NCI-H345 (cell line): Measurements from ENCODE around the gene MAPK8IP3.
A peak's percentile ranks its signal among the peaks of the same experiment; 100 is the strongest.

Experiments
- DNase-seq: peaks from one replicate; lab custom pipeline; 2025; lab: John Stamatoyannopoulos, UW

Gene MAPK8IP3, protein sequence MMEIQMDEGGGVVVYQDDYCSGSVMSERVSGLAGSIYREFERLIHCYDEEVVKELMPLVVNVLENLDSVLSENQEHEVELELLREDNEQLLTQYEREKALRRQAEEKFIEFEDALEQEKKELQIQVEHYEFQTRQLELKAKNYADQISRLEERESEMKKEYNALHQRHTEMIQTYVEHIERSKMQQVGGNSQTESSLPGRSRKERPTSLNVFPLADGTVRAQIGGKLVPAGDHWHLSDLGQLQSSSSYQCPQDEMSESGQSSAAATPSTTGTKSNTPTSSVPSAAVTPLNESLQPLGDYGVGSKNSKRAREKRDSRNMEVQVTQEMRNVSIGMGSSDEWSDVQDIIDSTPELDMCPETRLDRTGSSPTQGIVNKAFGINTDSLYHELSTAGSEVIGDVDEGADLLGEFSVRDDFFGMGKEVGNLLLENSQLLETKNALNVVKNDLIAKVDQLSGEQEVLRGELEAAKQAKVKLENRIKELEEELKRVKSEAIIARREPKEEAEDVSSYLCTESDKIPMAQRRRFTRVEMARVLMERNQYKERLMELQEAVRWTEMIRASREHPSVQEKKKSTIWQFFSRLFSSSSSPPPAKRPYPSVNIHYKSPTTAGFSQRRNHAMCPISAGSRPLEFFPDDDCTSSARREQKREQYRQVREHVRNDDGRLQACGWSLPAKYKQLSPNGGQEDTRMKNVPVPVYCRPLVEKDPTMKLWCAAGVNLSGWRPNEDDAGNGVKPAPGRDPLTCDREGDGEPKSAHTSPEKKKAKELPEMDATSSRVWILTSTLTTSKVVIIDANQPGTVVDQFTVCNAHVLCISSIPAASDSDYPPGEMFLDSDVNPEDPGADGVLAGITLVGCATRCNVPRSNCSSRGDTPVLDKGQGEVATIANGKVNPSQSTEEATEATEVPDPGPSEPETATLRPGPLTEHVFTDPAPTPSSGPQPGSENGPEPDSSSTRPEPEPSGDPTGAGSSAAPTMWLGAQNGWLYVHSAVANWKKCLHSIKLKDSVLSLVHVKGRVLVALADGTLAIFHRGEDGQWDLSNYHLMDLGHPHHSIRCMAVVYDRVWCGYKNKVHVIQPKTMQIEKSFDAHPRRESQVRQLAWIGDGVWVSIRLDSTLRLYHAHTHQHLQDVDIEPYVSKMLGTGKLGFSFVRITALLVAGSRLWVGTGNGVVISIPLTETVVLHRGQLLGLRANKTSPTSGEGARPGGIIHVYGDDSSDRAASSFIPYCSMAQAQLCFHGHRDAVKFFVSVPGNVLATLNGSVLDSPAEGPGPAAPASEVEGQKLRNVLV (N-terminal part only)

GRCh38 chr16:1705688-1706385, at the start of gene MAPK8IP3:
MAPK8IP3 (plus strand) TSS chr16:1706195; CDS start chr16:1706340, 145 bp downstream.
- DNase-seq: peak; percentile 94

DNA sequence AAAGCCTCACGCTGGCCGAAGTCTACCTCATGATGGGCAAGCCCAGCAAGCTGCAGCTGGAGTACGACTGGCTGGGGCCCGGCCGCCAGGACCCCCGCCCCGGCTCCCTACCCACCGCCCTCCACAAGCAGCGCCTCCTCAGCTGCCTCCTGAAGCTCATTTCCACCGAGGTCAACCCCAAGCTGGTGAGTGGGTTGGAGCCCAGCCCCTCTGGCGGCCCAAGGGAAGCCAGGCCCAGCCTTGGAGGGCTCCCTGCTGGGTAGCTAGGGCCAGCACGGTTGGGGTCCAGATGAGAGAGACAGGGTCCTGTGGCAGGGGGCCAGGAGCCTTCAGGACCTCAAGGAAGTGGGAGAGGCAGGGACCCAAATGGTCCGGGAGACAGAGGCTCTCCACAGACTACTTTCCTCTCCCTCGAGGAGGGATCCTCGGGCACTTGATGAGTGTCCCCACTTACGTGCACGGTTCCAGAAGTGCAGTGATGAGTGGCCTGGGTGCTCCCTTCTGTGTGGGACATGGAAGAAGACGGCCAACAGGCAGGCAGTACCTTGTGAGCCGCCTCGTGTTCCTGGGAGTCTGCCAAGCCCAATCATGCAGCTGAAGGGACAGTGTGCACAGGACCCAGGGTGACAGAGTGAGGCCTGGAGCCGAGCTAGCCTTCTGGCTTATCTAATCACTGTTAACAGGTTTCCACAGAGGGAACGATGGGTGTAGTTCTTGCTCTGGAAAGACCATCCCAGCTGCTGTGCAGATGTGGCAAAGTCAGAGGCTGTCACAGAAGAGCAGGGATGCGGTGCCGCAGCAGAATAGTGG, 49.0 kb upstream of the MAPK8IP3 start:
- DNase-seq: no peak

- no peak for DNase-seq
These were observed 48.2 kb upstream of the MAPK8IP3 start for GRCh38 chr16:1657841-1658240.

DNA sequence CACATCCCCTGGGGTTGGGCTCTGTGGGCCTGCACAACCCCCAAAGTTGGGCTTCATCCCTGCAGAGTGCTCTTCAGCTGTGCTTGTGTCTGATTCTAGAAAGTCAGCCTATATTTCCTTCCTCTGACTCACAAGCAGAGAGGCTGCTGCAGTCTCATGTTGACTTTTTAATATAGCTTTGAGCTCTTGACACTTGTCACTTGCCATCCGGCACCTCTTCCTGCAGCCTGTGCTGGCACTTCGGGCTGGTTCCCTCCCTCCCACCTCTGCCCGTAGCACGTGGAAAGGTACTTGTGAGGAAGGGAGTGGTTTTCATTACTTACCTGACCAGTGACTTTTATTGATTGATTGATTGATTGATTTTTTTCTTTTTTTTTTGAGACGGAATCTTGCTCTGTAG, 47.0 kb upstream of the MAPK8IP3 start:
- DNase-seq: no peak

DNA sequence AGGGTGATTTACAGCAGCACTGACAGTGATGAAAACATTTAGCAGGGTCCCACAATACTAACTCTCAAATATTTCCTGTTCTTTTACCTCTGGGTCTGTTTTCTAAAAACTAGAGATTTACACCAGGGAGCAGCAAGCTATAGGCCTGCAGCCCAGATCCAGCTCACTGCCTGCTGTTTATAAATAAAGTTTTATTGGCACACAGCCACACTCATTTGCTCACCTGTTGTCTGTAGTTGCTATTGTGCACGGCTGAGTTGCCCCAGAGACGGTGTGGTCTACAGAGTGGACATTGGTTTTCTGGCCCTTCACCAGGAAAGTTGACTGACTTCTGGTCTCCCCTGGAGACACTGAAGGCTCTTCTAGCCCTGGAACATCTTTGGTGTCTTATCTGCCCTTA, 44.2 kb upstream of the MAPK8IP3 start:
- DNase-seq: no peak

- DNase-seq: no peak
These were observed 43.5 kb upstream of the MAPK8IP3 start for GRCh38 chr16:1662543-1662942.

DNA sequence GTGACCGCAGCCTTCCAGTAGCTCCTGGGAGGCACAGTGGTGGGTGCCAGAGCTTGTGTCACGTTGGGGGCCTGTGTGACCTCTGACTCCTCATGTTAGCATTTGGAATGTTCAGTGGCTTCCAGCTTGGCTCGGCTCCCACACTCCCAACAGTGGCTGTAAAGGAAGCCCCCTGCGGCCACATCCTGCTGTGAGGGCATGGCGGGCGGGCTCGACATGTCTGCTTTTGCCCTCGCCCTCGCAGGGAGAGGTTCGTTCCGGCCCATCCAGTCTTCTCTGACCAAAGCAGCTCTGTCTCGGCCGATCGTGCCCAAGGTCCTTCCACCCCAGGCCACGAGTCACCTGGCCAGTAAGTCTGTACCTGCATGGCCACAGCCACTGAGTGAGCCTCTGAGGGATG, 40.2 kb upstream of the MAPK8IP3 start:
- no peak for DNase-seq

DNA sequence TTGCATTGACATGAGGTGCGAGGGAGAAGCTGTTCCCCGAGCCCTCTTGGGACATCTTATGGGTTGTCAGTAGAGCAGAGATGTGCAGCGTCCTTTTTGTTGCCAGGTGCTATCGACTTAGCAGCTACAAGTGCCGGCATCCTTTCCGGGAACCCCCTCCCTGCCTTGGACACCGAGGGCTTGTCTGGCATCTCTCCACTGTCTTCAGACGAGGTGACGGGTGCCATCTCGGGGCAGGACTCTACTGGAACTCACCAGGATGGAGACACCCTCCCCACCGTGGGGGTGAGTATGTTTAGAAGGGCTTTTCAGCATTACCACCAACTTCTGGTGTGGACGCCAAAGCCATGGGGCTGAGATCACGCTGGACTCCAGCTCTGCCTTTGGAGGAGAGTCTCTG, 39.7 kb upstream of the MAPK8IP3 start:
- DNase-seq: no peak

- DNase-seq: no peak
These were observed 38.7 kb upstream of the MAPK8IP3 start for GRCh38 chr16:1667271-1667670.

DNA sequence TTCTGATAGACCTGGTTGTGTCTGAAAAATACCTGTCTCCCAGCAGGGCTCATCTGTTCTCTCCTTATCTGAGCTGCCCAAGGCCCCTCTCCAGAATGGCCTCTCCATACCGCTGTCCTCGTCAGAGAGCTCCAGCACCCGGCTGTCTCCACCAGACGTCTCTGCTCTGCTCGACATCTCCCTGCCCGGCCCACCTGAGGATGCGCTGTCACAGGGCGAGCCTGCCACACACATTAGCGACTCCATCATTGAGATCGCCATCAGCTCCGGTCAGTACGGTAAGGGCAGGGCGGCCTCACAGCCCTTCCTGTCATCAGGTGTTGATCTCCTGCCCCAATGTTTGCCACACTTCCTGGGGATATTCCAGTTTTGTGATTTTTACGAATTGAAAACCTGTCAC, 38.1 kb upstream of the MAPK8IP3 start:
- no peak for DNase-seq

GRCh38 chr16:1668612-1669319, 37.2 kb upstream of the MAPK8IP3 start:
- DNase-seq: no peak

- no peak for DNase-seq
These were observed 36.3 kb upstream of the MAPK8IP3 start for GRCh38 chr16:1669698-1670097.

DNA sequence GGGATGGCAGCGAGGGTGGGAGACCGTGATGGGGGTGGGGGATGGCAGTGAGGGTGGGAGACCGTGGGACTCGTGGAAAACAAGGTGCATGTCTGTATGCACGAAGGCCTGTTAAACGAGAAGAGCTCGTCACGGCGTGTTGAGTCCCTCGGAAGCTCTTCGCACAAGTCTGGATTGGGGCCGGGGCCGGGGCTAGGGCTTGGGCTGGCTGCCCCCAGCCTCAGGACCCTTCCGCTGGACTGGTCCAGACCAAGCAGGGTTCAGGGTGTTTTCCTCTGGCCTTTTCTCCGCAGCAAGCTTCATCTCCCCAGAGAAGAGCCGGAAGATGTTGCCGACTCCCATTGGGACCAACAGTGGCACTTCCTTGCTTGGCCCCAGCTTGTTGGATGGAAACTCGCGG, 35.6 kb upstream of the MAPK8IP3 start:
- DNase-seq: no peak

- no peak for DNase-seq
These were observed 35.1 kb upstream of the MAPK8IP3 start for GRCh38 chr16:1670866-1671265.

DNA sequence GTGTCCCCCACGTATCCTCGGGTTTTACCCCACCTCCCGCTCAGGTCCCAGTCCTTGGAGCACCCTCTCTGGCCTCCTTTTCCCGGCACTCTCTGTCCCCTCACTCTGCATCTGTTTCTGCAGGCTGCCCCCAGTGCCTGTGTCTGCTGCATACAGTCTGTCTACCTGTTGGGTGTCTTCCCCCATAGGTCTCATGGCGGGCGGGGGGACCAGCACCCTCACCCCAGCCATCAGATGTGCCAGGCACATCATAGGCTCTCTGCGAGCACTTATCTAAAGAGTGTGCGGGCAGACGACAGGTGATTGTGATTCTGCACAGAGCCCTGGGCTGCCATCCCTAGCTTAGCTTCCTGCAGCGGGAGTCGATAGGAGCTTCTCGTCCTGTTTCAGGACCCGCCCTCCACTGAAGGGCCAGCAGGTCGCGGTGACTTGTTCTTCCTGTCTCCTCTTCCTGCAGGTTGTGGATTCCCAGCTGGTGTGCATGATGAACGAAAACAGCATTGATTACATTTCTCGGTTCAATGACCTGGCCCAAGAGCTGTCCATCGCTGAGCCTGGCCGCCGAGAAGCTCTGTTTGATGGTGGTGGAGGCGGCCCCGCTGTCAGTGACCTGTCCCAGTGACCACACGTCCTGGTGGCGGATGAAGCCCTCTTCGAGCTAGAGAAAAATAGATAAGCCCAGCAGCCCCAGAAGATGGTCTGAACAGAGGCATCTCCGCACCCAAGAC, 32.4 kb upstream of the MAPK8IP3 start:
- no peak for DNase-seq

- DNase-seq: no peak
These were observed 31.7 kb upstream of the MAPK8IP3 start for GRCh38 chr16:1674306-1674705.

DNA sequence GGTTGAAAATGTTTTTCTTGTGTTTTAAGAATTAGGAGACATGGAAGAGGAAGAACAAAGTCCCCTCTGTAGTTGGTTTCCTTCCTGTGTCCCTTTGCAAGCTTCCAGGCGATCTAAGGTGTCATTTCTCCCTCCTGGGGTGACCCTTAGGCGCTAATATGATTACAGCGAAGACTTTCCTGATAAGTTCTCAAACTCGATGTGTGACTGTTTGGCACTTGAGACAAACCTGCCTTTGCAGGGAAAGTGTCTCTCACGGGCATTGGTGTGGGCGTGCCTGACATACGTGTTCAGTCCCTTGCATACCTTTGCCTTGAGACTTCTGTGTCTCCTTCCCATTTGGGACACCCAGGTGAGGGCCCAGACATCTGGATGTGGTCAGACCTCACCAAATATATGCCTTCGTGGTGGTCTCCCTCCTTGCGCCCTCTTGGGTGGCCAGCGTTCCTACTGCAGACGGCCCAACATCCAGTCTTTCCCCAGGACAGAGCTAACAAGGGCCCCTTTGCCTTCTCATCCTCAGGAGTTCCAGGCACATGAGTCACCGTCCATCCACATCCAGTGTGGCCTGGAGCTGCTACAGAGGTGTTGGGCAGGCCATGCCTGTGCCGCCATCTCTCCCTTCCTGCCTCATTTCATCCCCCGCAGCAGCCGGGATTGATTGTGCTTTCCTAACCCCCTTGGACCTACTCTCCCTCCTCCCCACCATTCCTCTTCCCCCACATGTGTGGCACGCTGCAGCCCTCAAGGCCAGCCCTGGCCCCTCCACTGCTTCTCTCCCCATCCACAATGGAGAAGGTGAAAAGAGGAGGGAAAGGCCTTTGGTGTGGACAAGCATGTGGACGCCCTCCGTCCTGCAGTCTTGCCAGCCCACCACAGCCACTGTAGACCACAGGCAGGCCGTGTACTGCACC, 31.0 kb upstream of the MAPK8IP3 start:
- DNase-seq: no peak

DNA sequence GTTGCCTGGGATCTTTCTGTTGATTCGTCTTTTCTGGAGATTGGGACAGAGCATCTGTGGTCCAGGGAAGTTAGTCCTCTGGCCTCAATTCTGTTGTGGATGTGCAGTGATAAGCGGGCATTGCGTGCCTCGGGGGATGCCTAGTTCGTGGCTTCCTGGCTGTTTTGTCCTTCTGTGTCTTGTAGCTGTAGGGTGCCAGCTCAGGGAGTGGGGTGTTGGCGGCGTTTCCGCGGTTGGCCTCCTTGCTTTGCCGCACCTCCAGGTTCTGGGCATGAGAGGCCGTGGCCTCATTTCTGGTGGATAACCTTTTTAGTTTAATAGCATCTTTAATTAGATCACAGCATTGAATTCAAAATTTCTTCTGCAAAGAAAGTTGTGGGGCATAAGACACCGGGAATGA, 29.3 kb upstream of the MAPK8IP3 start:
- DNase-seq: no peak
